Femur (tissue), 1 donor: ENCODE data around the gene CLEC16A.

Source experiments
- DNase-seq: peaks from one replicate; pipeline ENCODE4 v3.0.0-alpha.2; 2017

CLEC16A gene

GRCh38 chr16:11183951-11184350 lies 239.6 kb downstream of the CLEC16A start:
- DNase-seq, result no peak

DNA sequence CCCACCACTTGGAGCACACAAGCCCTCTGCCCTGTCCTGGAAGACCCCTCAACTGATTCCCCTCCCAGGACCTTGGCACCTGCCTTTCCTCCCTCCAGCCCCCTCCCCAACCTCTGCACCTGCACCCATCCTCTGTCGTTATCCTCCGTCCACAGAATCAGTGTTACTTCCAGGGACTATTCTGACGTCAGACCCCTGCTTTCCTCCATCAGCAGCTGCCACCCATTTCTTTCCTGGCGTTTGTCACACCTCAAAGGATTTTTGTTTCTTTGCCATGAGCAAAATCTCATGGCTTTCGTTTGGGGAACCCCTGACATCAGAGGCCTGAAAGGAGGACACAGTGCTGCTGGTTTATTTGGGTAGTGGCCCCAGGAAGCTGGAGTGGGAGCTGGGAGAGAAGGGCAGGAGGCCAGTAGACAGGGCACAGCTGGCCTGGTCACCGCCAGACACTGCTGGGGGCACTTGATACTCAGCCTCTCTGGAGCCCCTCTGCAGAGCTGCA lies 243.2 kb downstream of the CLEC16A start:
- DNase-seq, result no peak

- DNase-seq, result no peak
Measured at GRCh38 chr16:11188801-11189740, 244.7 kb downstream of the CLEC16A start.

GRCh38 chr16:11190588-11191560 lies 246.5 kb downstream of the CLEC16A start:
- no peak for DNase-seq

GRCh38 chr16:11191665-11192064 lies 247.3 kb downstream of the CLEC16A start:
- DNase-seq, result no peak

DNA sequence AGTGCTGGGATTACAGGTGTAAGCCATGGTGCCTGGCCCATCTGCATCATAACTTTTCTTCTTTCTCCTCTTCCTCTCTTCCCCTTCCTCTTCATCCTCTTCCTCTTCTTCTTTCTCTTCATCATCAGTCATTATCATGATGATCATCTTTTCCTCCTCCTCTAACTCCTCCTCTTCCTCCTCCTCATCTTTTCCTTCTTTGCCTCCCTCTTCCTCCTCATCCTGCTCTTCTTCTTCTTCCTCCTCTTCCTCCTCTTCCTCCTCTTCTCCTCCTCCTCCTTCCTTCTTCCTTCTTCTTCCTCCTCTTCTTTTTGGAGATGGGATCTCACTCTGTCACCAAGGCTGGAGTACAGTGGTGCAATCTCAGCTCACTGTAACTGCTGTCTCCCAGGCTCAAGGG lies 249.1 kb downstream of the CLEC16A start:
- no peak for DNase-seq

DNA sequence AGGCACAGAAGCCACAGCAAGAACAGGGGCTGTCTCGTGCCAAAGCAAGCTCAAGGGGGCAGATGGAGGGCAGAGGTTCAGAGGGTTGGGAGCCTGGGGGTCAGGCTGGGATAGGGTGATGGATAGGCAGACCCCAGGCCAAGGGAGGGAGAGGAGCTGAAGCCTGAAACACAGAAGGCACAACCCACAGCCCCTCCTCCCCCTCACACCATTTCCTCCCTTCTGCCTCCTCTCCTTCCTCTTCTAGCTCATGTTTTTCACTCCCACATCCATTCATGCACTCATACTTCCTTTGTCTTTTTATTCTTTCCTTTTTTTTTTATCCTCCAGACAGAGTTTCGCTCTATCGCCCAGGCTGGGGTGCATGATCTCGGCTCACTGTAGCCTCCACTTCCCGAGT lies 250.5 kb downstream of the CLEC16A start:
- no peak for DNase-seq

DNA sequence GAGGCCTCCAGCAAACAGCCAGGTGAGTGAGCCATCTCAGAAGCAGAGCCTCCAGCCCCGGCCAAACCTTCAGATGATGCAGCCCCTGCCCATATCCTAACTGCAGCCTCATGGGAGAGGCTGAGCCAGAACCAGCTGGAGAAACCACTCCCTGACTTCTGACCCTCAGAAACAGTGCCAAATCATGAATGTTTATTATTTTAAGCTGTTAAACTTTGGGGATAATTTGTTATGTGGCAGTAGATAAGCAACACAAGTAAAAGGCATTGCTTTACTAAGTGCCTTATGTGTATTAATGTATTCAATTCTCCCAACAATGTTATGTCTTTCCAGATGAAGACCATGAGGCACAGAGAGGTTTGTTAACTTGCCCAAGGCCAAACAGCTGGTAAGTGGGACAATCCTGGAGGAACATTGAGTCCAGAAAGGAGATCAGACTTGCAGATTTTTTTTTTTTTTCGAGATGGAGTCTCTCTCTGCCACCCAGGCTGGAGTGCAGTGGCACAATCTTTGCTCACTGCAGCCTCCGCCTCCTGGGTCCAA lies 252.0 kb downstream of the CLEC16A start:
- DNase-seq, result no peak

DNA sequence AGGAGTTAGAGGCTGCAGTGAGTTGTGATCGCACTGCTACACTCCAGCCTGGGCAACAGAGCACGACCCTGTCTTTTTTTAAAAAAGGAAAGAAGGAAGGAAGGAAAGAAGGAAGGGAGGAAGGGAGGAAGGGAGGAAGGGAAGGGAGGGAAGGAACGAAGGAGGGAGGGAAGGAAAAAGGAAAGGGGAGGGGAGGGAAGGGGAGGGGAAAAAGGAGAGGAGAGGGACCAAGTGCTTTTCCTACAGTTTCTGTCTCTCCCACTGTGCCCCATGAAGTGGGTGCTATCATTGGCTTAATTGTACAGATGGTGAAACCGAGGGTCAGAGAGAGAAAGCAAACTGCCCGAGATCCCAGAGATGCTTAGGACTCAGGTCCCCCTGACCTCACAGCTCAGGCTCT lies 254.0 kb downstream of the CLEC16A start:
- DNase-seq, result no peak

DNA sequence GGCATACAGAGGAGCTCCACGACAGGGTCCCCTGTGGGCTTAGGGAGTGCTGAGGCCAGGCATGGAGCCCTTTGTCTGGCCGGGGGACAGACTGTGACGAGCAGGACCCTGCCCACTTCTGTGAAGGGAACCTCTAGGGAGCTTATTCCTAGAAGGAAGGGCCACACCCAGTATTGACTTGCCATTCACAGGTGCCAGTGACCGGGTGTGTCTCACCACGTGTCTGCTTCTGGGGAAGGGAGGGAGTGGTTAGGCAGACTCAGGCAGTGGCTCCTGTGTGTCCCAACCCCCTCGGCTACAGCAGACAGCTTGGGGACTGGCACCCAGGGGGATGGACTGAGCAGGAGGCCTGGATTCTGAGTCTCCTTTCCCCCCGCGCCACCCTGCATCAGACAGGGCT lies 254.5 kb downstream of the CLEC16A start:
- no peak for DNase-seq

- no peak for DNase-seq
Measured at GRCh38 chr16:11200592-11200991, 256.2 kb downstream of the CLEC16A start.

GRCh38 chr16:11201498-11202259 lies 257.3 kb downstream of the CLEC16A start:
- DNase-seq, result no peak

GRCh38 chr16:11202260-11203091 lies 258.1 kb downstream of the CLEC16A start:
- no peak for DNase-seq

DNA sequence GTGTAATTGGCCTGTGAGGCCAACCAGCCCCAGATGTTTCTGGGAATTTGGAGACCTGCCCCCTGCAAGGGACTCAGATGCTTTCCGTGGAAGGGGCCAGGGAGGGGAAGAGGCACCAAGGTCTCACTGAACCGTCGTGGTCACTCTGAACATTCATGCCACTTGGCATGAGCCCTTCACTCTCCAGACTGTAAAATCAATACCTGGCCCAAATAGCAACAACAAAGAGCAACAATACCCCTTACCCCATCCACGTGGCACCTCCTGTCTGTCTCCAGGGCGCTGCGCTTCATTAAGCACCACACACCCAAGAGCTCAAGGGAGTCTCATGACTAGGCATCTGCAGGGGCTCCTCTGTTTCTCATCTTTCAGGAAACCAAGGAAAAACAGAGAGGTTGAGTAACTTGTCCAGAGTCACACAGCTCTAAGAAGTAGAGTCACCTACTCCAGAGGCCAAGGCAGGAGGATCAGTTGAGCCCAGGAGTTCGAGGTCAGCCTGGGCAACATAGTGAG lies 258.8 kb downstream of the CLEC16A start:
- DNase-seq, result no peak

DNA sequence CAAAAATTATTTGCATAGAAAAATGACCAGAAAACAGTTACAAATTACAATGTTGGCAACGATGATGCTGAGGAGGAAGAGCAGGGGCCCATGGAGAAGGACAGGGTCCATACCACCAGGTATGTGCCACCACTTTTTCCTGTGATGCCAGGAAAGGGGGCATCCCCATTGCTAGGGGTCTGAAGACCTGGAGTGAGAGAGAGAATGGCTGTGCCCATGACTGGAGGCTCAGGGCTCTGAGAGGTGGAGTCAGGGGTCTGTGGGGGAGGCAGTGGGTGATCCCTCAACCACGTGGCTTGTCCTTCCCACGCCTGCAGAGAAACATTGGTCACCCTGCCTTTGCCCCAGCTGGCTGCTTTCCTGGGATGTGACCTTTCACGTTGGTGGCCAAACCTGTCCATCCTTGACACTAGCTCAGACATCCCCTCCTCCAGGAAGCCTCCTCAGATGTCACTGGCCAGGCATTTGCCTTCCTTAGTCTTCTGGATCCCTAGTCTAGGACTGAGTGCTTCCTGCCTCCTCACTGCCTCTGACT lies 260.2 kb downstream of the CLEC16A start:
- DNase-seq, result no peak

DNA sequence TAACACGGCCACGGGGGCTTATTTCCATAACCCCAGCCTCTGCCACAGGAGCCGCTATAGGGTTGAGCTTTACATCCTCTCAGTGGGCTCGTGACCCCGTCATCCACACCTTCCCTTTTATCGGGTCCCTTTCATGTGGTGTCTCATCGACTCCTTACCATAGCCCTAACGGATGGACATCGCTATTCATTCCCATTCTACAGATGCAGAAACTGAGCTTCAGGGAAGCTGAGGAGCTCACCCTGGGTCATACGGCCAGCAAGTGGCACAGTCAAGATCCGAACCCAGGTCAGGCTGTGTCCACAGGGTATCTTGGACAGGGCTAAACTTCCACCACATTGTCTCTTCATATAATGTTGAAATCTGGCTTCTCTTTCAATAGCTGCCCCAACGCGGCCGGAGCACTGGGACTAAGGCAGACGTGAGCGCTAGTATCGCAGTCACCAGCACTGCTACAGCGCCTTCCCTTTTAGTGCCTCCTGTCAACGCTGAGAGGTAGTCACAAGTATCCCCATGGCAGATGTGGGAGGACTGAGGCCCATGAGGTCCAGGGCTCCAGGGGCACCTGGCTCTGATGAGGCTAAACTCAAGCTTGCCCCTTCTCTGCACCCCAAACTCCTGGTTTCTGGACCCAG lies 260.8 kb downstream of the CLEC16A start:
- no peak for DNase-seq

GRCh38 chr16:11205754-11206581 lies 261.6 kb downstream of the CLEC16A start:
- peak; percentile 47 for DNase-seq

DNA sequence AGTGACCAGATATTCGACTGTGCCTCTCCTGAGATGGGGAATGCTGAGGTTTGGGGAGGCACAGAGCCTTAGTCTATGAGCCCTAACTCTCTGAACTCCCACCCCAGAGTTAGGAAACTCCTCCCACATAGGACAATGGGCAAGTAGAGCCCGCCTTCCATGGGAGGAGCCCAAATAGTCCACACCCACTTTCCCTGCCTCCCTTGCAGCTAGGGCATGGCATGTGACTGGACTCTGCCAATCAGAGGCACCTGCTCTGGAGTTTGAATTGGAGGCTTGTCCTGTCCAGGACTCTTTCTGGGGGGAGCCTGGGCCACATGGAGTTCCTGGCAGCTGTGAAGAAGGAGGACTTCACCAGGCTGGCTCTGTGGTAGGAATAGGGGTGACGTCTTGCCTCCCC lies 263.3 kb downstream of the CLEC16A start:
- DNase-seq, result no peak

DNA sequence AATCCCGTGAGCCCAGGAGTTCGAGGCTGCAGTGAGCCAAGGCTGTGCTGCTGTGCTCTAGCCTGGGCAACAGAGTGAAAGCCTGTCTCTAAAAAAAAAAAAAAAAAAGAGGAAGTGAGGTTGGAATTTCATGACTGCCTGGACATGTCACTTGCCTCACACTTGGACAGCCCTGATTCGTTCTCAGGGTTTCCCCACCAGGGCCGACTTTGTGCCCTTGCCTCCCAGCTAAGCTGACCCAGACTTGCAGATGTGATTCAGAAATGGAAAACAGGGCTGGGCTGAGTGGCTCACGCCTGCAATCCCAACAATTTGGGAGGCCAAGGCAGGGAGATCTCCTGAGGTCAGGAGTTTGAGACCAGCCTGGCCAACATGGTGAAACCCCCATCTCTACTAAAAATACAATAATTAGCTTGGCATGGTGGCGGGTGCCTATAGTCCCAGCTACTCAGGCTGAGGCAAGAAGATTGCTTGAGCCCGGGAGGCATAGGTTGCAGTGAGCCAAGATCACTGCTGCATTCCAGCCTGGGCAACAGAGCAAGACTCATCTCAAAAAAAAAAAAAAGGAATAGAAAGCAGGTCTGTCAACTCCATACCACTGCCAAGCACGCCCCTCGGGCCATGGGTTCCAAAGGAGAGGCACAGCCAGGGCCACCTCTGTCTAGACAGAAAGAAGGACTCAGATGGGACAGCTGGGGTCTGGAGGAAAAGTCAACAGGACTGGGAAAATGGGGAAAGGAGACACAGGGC lies 264.7 kb downstream of the CLEC16A start:
- DNase-seq, result no peak
